Measurements from ENCODE around the gene RARA.
A peak's percentile ranks its signal among the peaks of the same experiment; 100 is the strongest.
"Not testable (repeated sequence)": the region's sequence is repeated elsewhere in the genome, so short reads cannot be mapped to it uniquely, and the experiment has no call there.

RARA gene

DNA sequence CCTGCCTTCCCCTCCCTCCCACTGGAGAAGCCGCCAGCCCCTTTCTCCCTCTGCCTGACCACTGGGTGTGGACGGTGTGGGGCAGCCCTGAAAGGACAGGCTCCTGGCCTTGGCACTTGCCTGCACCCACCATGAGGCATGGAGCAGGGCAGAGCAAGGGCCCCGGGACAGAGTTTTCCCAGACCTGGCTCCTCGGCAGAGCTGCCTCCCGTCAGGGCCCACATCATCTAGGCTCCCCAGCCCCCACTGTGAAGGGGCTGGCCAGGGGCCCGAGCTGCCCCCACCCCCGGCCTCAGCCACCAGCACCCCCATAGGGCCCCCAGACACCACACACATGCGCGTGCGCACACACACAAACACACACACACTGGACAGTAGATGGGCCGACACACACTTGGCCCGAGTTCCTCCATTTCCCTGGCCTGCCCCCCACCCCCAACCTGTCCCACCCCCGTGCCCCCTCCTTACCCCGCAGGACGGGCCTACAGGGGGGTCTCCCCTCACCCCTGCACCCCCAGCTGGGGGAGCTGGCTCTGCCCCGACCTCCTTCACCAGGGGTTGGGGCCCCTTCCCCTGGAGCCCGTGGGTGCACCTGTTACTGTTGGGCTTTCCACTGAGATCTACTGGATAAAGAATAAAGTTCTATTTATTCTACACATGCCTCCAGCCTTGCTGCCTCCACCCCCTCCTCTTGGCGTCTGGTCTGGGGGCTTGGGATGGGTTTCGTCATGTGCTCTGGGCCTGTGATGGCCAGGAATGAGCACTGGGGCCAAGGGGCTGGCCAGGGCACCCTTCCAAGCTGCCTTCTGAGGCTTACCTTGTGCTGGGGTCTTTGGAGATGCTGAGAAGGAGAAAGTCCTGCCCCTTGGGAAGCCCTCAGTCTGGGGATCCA is 48.3 kb downstream of the RARA start:
- DNase-seq (ENCODE audit: low read depth, low spot score), result no peak

DNA sequence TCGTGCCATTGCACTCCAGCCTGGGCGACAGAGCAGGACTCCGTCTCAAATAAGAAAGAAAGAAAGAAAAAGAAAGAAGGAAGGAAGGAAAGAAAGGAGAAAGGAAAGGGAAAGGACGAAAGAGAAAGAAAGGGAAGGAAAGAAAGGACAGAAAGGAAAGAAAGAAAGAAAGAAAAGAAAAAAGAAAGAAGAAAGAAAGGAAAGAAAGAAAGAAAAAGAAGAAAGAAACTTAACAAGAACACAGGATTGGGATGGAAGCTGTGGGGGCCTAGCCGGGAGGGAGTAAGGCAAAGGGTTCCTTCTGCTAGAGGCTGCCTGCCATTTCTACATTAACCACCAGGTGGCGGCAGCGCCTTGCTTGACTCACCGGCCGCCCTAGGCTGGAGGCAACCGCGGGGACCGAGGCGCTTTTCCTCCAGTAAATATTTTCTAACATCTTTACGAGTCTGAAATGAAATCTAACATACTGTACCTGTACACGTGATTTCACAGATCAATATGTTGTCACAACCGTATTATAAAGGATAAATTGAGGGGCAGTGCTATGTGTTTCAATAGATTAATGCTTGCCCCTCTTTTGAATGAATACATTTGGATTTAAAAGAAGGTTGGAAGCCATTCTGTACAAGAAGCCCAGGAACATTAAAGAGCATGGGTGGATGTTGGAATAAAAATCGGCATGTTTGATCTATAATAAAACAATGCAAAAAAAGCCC is 49.5 kb downstream of the RARA start:
- DNase-seq (ENCODE audit: low read depth, low spot score), result peak; percentile 84

DNA sequence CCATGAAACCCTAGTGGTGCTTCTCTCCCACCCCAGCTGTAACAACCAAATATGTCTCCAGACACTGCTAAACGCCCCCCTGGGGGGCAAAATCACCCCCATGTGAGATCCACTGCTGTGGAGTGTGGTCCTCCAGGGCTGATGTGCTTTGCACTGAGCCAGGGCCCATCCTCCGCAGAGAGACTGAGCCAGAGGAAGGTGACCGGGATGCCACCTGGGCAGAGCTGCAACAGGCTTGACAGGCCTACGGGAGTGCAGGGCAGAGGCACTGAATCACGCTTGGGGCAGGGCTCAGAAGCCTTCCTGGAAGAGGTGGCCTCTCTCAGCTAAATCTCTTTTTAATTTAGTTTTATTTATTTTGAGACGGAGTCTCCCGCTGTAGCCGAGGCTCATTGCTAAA is 51.1 kb downstream of the RARA start:
- no peak for DNase-seq (ENCODE audit: low read depth, low spot score)

DNA sequence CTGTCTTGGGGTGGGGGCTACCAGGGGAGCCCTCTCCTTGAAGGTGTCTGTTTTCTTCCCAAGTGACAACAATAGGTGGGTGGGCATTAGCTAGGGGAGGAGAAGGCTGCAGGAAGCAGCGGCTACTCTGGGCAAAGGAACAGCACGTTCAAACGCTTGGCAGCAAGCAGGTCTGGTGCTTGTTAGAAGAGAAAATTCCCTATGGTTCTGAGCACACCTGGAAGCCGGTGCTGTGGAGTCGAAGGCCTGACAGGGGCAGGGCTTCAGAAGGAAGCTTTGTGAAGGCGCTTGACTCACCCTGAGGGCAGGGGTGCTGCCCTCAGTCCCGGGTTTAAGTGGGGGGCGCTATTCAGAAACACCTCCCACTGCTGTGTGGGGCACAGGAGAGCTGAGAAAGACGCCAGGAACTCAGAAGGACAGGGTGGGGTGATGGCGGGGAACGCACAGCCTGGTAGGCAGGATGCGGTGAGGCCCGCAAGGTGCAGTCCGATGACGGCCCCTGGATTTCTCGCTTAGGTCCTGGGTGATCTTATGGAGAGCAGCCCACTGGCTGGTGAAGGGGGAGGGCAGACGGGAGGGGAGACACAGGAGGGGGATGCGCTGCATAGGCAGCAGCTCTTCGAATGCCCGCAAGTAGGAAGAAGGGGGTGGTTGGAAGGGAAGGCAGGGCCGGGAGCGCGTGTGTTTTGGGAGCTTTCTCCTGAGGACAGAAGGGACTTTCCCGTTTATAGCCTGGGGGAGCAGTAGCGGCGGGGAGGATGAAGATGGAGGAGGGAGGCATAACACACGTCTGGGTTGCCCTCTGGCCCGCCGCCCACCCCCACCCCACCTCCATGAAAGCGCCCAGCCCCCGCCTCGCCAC is 52.3 kb downstream of the RARA start:
- DNase-seq (ENCODE audit: low read depth, low spot score), result no peak

DNA sequence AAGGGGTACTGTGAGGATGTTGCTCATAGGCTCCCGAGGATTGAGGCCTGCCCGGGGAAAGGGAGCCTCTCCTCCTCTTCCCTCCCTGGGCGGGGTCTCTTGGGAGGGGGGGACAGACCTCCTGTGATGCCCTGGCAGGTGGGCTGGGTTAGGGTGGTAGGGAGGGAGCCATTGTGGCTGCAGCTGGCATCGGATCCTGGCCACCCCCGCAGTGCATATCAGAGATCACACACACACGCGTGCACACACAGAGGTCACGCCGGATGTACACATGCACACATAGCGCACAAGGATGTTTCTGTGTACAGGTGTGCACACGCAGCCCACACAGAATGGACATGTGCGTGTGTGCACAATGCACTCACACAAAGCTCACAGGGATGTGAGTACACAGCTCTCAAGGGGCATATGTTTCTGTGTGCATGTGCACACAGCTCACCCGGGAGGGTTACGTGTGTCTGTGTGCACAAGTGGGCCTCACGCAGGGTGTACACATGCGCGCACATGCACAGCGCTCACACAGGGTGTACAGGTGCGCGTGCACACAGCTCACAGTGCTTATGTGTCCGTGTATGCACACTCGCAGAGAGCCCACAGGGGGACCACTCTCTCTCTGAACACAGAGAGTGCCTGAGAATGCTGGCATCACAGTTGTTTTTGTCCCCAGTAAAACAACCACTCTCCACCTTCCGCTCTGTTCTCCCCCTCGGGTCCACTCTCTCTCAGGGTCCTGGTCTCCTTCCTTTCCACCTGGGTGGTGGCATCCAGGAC is 53.1 kb downstream of the RARA start:
- no peak for DNase-seq (ENCODE audit: low read depth, low spot score)

DNA sequence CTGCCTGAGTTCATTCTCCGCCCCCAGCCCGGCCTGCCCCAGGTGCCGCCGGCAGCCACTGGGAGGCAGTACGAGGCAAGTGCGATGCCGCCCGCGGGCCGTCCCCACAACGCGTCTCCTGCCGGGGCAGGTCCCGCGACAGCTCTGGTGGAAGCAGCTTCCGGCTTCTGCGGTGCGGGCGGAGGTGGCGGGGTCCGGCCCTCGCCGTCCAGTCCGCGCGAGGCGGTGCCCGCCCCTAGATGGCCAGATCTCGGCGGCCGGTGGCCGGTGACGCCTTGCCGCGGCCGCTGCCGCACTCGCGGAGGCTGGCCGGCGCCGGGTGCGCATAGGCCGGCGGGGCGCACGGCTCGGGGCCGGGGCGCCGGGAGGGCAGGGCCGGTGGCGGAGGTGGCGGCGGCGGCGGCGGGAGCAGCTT is 53.7 kb downstream of the RARA start:
- DNase-seq (ENCODE audit: low read depth, low spot score), result peak; percentile 73

DNA sequence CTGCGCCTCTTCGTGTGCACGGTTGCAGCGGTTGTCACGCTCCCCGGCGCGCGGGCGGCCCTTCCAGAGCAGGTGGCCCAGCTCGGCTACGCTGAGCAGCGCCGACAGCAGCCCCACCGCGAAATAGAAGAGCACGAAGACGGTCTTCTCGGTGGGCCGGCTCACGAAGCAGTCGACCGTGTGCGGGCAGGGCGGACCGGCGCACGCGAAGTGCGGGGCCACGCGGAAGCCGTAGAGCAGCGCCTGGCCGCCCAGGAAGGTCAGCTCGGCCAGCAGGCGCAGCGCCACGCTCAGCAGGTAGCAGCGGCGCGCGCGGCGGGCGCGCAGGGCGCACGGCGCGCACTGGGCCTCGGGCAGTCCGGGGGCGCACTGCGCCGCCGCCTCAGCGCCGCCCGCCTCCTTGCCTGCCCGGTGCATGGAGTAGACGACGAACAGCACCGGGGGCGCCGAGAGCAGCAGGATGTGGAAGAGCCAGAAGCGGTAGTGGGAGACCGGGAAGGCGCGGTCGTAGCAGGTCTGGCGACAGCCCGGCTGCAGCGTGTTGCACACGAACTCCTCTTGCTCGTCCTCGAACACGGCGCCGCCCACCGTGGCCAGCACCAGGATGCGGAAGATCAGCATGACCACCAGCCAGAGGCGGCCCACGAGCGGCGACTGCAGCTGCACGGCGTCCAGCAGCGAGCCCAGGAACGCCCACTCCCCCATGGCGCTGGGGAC is 54.3 kb downstream of the RARA start:
- DNase-seq (ENCODE audit: low read depth, low spot score), result no peak

DNA sequence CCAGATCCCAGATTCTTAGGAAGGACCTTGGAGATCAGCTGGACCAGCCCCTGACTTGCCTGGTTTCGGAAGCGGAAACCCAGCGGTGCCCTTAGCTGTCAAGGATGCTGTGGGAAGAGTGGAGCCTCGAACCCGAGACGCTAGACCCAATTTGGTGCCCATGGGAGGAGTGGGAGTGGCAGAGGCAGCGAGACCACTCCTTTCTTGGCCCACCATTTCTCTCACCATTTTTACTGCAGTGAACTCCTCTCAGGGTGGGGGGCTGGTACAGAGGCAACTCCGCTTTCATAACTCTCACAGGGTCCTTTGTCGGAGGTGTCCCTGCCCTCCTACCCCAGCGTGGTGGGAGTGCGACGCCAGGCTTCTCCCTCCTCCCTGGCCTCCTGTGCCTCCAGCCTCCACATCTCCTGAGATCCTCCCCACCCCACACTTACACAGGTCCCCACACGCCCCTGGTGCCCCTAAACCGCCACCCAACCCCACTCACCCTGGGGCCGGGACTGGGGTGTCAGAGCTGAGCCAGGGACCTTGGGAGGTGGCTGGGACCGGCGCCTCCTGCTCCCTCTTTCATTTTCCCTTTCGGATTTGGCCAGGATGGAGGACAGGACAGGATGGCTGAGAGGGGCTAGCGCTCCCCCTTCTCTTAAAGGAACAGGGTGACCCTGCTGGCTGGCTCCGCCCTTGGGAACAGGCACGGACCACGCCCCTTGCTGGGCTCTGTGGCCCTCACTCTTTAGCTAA is 55.3 kb downstream of the RARA start, which contains the start of gene GJD3:
Gene GJD3, minus strand, starts transcription at position 617 of the 741 bp plus-strand sequence. CDS start 922 bp downstream, outside the sequence.
- no peak for DNase-seq (ENCODE audit: low read depth, low spot score)

DNA sequence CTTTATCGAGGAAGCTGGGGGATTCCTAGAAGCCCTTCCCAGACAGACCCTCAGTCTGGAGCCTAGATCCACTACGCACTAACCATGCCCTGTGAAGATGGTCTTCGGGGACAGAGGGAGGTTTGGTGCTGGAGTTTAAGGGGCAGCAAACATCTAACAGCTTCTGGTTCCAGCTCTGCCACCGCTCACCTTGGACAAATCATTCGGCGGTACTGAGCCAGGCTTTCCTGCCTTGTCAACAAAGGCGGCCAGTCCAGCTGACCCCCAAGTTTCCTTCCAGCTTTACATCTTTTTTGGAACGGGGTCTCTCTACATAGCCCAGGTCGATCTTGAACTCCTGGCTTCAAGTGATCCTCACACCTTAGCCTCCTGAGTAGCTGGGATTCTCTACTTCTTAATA is 55.9 kb downstream of the RARA start:
- no peak for DNase-seq (ENCODE audit: low read depth, low spot score)

DNA sequence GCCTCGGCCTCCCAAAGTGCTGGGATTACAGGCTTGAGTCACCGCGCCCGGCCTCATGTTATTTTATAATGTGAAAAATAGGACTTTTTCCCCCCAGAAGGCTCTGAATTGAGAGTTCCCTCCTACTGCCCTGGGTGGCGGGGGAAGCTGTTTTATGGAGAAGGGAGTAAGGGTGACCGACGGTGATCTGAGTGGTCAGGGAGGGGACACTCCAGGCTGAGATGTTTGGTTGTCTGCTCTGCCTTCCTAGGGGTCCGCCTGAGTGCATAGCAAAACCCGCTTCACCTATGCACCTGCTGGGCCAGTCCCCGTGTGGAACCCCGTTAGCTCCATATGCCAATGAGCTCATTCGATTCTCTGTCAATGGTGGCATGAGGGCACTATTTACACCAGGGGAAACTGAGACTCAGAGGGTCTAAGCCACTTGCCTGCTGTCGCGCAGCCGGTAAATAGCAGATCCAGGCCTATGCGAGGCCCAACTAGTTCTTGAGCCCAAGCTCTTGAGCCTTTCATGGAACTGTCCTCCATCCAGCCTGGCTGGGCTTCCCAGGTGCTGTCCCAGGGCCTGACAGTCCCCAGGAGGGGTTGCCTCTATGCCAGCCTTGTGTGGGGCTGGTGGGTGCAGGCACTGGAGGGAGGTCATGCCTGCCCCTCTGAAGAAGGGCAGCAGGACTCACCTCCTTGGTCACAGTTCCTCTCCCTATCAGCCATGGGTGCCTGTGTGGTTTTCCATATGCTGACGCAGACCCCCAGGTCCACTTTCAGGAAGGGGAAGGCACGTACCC is 57.3 kb downstream of the RARA start:
- DNase-seq (ENCODE audit: low read depth, low spot score), result no peak

DNA sequence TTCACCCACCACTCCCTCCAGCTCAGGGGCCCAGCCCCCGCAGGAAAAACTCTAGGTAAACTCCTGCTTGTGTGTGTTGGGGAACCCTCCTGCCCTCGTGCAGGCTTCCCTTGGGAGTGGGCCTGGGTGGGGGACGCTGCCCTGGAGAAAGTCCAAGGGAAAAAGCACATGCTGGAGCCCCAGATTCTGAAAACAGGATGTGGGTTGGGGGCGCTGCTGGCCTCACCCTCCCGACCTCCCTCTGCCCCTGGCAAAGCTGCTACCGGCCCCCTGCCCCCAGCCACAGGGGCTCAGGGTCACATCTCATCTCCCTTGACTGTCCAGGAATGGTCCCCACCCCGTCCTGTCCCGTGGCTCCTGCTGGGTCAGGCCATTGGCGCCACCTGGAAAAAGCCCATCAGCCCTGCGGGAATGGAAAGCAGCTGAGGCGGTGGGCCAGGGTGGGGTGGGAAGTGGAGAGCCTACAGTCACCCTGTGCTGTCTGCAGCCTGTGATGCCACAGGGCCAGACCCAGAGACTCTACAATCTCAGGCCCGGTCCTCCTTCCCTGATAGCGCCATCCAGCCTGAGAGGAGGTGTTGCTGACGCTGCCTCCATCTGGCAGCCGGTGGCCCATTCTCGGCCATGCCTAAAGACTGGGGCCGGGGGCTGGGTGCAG is 58.0 kb downstream of the RARA start:
- no peak for DNase-seq (ENCODE audit: low read depth, low spot score)

DNA sequence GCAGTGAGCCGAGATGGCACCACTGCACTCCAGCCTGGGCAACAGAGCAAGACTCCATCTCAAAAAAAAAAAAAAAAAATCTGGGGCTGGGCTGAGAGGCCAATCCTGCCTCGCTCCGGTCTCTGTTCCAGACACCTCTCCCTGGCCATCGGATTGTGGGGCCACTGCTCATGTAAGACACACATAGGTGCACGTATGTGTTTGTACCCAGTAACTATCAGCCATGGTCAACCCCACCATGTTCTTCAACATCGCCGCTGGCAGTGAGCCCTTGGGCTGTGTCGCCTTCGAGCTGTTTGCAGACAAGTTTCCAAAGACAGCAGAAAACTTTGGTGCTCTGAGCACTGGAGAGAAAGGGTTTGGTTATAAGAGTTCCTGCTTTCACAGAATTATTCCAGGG is 58.7 kb downstream of the RARA start:
- not testable (repeated sequence) for DNase-seq (ENCODE audit: low read depth, low spot score)

DNA sequence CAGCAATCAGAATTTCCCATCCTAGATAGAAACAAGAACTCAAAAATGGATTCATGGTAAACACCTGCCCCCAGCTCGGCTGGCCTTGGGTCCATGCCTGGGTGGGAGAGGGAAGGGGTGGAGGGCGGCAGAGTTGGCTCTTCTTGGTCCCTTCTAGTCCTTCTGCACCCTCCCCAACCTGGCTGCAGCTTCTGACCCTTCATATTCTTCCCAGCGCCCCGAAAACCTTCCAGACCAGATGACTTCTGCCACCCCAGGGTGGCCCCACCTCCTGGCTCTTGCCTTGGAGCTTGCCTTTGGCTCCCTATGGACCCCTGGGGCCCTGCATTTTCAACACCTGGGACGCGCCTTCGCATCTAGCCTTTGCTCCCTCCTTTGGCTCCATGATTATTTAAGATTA is 60.9 kb downstream of the RARA start:
- DNase-seq (ENCODE audit: low read depth, low spot score), result no peak

DNA sequence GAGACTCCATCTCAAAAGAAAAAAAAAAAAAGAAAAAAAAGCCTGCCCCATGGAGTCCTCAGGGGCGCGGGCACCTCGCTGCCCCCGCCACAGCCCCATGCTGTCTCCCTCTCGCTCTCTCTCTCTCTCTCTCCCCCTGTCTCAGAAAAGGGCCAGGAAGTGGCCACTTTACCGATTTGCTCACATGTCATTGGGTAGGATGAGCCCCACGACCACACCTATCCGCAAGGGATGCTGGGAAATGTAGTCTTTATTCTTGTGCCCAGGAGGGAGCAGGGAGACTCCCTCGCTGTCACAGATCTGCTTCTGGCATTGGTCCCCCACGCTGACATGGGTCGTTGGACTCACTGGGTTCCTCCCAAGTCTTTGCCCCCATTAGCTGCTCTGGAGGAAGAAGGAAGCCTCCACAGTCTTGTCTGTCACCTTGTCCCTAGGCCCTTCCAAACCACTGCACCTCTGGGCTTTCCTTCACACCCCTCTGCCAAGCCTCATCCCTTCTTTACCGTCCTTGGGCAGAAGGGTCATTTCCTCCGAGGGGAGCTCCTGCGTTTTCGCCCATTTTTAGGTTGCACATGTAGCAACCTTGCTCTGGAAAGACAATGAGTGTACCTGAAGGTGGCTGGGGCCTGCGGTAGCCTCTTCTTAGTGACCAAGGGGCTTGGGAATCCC is 62.4 kb downstream of the RARA start:
- no peak for DNase-seq (ENCODE audit: low read depth, low spot score)

DNA sequence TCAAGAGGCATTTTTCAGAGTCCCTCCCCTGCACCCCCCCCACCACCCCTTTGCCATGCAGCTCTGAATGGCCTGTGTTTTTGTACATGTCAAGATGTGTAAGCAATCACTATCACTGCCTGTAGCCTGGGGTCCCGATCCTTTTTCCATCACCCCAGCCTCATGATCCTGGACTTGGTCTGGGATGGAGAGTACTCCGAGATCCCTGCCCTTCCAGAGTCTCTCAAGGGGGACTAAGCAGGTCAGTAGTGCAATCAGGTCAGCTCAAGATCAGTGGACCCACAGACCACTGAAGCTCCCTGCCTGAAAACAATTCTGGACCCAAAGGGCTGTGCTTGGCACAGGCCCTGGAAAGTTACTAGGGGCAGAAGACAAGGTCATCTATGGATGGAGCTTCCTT is 63.1 kb downstream of the RARA start:
- DNase-seq (ENCODE audit: low read depth, low spot score), result no peak

DNA sequence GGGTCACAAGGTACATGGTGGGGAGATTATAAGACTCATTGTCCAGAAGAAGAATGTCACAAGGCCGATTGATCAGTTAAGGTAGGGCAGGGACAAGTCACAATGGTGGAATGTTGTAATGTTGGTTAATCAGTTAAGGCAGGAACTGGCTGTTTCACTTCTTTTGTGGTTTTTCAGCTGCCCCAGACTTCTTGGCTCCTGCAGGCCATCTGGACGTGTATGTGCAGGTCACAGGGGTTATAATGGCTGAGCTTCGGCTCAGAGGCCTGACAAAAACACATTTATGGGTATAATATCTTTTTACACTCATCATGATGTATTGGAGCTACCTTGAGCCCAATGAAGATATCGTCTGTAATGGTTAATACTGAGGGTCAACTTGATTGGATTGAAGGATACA is 63.7 kb downstream of the RARA start:
- not testable (repeated sequence) for DNase-seq (ENCODE audit: low read depth, low spot score)

DNA sequence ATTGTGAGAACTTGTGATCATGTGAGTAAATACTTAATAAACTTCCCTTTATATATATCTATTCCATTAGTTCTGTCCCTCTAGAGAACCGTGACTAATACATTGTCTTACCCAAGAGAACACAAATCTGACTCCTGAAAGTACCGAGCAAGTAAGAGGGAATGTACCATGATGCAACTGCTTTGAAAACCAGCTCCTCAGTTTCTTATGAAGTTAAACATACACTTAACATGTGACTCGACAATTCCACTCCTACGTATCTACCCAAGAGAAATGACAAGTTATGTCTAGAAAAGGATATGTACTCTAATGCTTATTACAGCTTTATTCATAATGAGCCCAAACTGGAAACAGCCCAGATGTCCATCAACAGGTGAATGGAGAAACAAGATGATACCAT is 64.3 kb downstream of the RARA start:
- no peak for DNase-seq (ENCODE audit: low read depth, low spot score)

DNA sequence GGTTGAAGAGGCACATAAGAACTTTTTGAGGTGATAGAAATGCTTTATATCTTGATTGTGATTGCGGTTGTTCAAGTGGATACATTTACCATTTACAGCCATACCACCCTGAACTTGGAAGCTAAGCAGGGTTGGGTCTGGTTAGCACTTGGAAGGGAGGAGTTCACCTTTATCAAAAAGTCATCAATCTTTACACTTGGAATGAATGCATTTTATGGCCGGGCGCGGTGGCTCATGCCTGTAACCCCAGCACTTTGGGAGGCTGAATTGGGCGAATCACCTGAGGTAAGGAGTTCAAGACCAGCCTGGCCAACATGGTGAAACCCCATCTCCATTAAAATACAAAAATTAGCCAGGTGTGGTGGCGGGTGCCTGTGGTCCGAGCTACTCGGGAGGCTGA is 65.0 kb downstream of the RARA start:
- no peak for DNase-seq (ENCODE audit: low read depth, low spot score)

All from activated naive CD8-positive, alpha-beta T cell treated with anti-CD3 and anti-CD28 coated beads, Interleukin-2, amount 50 U/mL, for 16 hours (primary cell).